ENCODE data around the gene CACNA1E.

Gene CACNA1E

GRCh38 chr1:181443231-181443853, 40.0 kb upstream of the CACNA1E start:
- Mint-ChIP-seq H3K36me3 (ENCODE audit: low read depth) (no peaks in the 10 kb centered on the region), H3K4me1 (no peaks in the 10 kb centered on the region), H3K9me3 (no peaks in the 10 kb centered on the region), H3K27ac (no peak overlapping the region), H3K27me3 (ENCODE audit: low read depth, poor library complexity) (peaks cover 21% of the 10 kb centered on the region), H3K4me3 (no peak overlapping the region)
- DNase-seq: no peak
- TF ChIP-seq CTCF (IDR thresholded peaks at IDR 0.05): no peak

- TF ChIP-seq CTCF (IDR thresholded peaks at IDR 0.05): no peak
- Mint-ChIP-seq H3K9me3 (no peaks in the 10 kb centered on the region), H3K4me1 (no peaks in the 10 kb centered on the region), H3K27ac (no peak overlapping the region), H3K4me3 (no peak overlapping the region), H3K27me3 (ENCODE audit: low read depth, poor library complexity) (peaks cover 24% of the 10 kb centered on the region), H3K36me3 (ENCODE audit: low read depth) (no peaks in the 10 kb centered on the region)
- no peak for DNase-seq
Measured at GRCh38 chr1:181445436-181445835, 37.9 kb upstream of the CACNA1E start.

GRCh38 chr1:181448461-181448860, 34.9 kb upstream of the CACNA1E start:
- no peak for TF ChIP-seq CTCF (IDR thresholded peaks at IDR 0.05)
- no peak for DNase-seq
- Mint-ChIP-seq H3K27ac (no peak overlapping the region), H3K9me3 (no peaks in the 10 kb centered on the region), H3K27me3 (ENCODE audit: low read depth, poor library complexity) (peaks cover 15% of the 10 kb centered on the region), H3K36me3 (ENCODE audit: low read depth) (no peaks in the 10 kb centered on the region), H3K4me1 (no peaks in the 10 kb centered on the region), H3K4me3 (no peak overlapping the region)

- DNase-seq: no peak
- no peak for TF ChIP-seq CTCF (IDR thresholded peaks at IDR 0.05)
- Mint-ChIP-seq H3K4me3 (no peak overlapping the region), H3K9me3 (no peaks in the 10 kb centered on the region), H3K27me3 (ENCODE audit: low read depth, poor library complexity) (peaks cover 14% of the 10 kb centered on the region), H3K27ac (no peak overlapping the region), H3K36me3 (ENCODE audit: low read depth) (no peaks in the 10 kb centered on the region), H3K4me1 (no peaks in the 10 kb centered on the region)
Measured at GRCh38 chr1:181451661-181452230, 31.6 kb upstream of the CACNA1E start.

GRCh38 chr1:181452746-181453145, 30.6 kb upstream of the CACNA1E start:
- no peak for TF ChIP-seq CTCF (IDR thresholded peaks at IDR 0.05)
- no peak overlapping the region for H3K27ac Mint-ChIP-seq
- H3K4me1 Mint-ChIP-seq: no peaks in the 10 kb centered on the region
- no peak for DNase-seq
- peaks cover 14% of the 10 kb centered on the region for H3K27me3 Mint-ChIP-seq (ENCODE audit: low read depth, poor library complexity)
- no peak overlapping the region for H3K4me3 Mint-ChIP-seq
- peaks cover 8% of the 10 kb centered on the region for H3K9me3 Mint-ChIP-seq
- no peaks in the 10 kb centered on the region for H3K36me3 Mint-ChIP-seq (ENCODE audit: low read depth)

All from nephron progenitor cell (in vitro differentiated cells).